HK-2 (cell line): ENCODE data around the gene TRPM1.
A peak's percentile ranks its signal among the peaks of the same experiment; 100 is the strongest.

ENCODE experiments used
- DNase-seq: peaks from one replicate; pipeline ENCODE4 v3.0.0-alpha.2; 2018; ENCODE audit not compliant: unreplicated experiment

TRPM1 gene

DNA sequence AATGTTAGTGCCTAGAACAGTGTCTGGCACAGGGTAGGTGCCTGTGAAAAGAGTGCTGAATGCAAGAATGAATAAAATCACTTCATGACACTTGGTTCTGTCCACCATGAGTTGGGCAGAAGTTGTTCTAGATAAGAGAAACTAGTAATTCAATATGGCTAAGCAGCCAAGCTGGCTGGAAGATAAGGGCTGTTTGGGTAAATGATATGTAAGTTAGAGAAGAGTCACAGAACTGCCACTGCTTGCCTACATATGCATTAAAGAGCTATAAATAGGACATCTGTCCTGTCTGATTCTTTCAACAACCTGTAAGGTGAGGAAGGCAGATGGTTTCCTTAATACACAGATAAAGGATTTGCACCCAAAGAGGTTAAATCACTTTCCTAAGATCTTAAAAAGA is 123.2 kb downstream of the TRPM1 start:
- DNase-seq = no peak

DNA sequence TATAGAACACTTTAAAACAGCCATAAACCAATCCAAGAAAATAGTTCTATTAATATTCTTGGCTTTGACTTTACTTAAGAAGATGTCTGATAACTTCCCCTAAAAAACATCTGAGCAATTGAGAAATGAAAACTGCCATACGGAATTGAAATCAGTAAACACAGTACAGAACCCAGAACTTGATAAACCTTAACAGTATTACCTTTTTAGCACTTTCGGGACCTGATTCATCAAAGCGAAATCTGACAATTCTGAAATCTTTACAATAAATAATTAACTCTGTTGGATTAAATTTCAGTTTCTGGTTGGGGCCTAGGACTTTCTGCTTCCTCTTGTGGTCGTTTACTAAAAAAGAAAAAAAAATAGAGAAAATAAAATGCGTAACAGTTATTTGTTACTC is 127.4 kb downstream of the TRPM1 start:
- DNase-seq = no peak

DNA sequence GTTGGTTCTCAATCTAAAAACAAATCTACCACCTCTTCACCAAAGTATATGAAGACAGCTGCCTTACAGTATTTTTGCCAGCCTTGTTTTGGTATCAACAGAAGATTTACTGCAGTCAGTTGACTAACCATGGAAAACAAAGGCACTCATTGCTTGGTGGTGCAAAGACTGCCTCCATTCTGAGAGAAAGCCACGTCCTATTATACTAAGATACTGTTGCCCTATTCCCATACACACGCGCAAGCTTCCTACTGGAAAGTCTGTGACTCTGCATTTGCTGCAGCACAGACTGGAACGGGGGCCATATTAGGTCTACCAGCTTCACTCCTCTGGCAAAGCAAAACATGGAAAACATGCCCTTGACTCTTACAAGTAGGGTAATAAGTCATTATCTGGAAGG is 128.1 kb downstream of the TRPM1 start:
- DNase-seq = no peak

DNA sequence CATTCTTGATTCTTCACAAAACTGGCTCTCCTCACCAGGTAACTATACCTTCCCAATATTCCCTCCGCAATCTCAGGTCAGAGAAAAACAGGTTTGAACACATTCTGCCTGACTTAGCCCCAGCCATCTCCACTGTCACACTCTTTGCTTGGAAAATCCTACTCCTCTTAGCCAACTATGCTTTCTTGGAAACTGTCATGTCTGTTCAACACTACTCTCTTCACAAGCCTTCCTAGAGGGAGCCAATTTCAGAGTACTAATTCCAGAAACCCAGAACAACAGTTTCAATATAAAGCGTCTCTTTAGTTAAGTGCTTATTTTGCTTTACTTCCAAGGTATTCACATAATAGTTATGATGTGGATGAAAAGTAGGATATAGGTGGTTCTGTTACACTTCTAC is 131.8 kb downstream of the TRPM1 start:
- no peak for DNase-seq

DNA sequence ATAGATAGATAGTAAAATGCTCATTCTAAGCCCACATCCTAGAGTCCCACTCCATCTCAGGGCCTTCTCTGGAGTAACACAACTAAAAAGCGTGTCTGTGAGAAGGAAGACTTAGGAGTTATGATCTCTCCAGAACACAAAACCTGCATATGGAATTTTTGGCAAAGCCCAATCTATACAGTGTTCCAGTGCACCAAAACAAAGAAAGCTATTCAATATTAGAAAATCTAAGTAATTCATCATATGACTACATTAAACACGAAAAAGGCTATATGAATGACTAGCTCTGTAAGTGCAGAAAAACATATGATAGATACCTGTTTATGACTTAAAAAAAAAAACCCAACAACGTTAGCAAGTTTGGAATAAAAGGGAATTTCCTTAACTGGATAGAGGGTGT is 137.8 kb downstream of the TRPM1 start:
- no peak for DNase-seq

DNA sequence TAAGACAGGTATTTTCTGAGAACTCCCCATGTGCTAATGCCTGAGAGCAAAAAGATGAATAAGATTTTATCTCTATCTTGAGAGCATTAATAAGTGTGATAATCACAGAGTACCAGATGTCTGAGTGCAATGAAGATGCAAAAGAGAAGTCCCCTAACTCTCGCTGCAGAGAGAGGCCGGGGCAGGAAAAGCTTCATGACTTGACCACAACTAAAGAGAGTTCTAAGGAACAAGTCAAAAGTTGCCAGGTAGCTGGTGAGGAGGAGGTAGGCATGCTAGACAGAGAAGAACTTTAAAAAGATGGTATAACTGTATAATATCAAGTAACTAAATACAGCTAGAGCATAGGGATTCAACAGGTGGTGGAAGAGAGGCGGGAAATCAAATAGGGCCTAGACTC is 138.9 kb downstream of the TRPM1 start:
- no peak for DNase-seq

DNA sequence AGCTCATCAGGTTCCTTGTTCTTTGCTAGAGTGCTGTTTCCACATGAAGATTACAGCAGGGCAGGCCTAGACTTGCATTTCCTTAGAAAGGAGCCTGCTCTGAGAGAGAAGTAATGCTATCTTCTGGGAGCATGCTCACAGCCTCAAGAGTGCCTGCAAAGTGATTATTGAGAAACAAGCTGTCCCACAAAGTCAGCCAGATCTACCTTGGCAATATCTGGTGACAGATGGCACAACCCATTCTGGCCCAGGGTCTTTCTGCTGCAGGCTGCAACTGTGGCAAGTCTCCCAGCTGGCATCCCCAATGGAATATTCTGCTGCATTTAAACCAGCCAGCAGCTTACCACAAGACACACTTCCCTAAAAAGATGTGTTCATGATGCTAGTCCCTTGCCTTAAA is 139.4 kb downstream of the TRPM1 start:
- no peak for DNase-seq

DNA sequence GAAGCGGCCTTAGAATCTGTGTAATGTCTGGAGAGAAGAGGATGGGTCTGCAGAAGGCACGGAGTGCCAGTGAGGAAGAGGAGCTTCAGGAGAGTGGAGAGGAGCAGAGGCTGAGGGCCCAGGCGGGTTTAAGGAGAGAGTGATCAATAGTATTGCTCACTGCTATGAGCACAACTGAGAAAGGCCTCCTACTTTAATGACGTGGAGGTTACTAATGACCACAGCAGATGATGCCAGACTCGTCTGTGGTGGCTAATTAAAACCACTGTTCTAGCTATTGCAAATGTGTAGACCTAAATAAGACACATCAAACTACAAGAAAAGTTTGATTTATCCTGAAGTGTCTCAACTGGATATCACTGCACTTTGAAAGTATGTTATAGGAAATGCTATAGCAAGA is 143.3 kb downstream of the TRPM1 start:
- DNase-seq = no peak

DNA sequence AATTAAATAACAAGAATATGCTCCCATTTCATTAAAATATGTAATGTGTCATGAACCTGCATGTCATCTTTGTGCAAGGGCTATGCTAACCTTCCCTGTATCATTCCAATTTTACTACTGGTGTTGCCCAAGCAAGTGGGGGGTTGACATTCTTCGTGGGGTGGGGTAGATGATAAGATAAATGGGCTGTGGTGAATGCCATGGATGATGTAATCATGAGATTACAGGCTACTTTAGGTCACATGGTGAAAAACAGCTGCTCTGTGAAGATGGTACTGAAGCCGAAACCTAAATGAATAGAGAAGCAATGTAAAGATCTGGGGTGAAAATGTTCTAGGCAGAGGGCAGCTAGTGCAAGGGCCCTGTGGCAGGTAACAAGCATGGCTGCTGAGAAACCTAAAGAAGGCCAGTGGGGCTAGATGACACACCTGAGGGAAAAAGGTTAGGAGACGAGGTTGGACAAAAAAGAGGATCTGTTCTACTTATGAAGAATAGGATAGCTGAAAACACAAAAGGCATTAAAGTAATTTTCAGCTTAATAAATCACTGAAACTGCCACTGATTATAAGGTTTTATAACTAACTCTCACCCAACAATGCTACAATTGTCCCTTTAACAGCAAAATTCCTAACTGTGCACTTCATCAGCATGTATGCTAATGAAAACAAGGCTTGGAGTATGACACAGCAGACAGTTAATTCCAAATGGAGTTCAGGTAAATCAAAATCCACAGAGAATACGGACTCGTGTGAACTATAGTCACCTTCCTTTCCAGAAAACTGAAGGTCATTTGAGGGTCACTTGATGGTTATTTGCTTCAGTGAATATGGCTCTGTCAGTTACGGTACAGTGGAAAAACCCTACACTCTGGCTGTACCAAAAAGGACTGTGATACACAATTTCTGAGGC is 145.1 kb downstream of the TRPM1 start:
- DNase-seq = no peak

DNA sequence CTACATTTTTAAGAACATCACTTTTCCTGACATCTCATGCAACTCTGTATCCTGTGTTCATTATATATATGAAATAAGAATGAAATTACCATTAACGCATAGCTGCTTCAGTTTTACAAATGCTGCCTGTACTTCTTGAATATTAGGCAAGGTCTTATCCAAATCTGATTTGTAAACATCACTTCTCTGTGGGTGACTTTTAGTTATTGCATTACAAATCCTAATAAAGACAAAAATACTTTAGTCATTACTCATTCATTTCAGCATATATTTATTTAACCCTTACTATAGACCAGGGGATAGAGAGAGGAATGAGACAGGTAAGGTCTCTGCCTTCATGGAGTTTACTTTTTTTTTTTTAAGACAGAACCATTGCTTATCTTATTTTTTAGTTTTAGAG is 146.9 kb downstream of the TRPM1 start:
- no peak for DNase-seq

DNA sequence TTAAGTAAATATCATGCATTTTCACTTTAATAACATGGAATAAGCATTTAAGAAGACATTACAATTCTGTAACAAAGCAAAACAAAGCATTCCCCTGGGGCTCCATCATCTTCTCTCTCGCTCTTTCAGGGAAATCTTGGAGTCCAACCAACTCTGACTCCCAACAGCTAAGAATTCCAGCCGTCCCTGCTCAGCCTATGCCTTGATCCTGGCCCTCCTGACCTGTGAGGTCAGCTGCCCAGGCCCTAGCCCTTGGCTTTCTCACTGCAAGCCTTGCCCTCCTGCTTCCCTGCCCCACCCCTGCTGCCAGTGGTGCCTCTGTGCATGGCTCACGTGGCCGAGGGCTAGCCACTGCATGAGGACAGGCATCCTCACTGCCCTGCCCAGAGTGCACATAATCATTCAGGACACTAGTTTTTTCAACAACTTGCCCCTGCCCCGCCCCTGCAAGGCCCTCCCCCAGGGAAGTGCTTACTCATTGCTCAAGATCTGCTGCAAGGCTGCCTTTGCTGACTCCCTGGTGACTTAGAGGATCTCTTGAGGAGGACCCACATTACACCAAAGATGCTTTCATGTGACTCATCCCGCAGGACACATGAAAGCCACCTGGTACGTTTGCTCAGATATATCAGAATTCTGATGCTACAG is 147.7 kb downstream of the TRPM1 start:
- DNase-seq = peak; percentile 56

DNA sequence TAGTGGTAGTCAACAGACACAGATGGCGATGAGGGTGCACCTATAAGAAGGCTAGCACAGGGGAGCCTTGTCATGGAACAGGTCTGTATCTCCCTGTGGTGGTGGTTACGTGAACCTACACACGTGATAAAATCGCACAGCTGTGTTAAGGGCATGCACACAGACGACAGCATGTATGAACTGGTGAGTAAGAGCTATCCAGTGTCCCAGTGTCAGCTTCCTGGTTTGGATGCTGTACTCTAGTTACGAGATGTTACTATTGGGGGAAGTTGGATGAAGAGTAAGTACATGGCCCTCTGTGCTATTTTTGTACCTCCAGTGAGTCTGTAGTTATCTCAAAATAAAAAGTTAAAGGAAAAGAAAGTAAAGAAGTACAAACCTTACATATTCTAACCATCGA is 148.3 kb downstream of the TRPM1 start:
- DNase-seq = no peak
